Measurements from ENCODE around the gene LRRC34. TPM values are rescaled to one million over a fixed set of nuclear protein-coding genes. Genes with fewer than 3 reads are reported as not detected.

The LRRC34 gene
- total and polyA plus RNA-seq, 4 donors: 0.22 to 2.8 (median 0.85) TPM

GRCh38 chr3:169772305-169772896 lies 40.3 kb downstream of the LRRC34 start:
- Histone ChIP-seq H3K36me3 (ENCODE audit: control insufficient read depth in 4 of 4, insufficient read depth in 3 of 4, low read depth in 1 of 4, low read length in 3 of 4) (peaks cover 1 to 15% (median 6%) of the 10 kb centered on the region in 4 donors), H3K9me3 (ENCODE audit: control insufficient read depth in 4 of 4, low read length in 3 of 4) (no peaks in the 10 kb centered on the region), H3K27me3 (ENCODE audit: control insufficient read depth in 4 of 4, insufficient read depth in 4 of 4, low read length in 3 of 4) (no peaks in the 10 kb centered on the region), H3K4me3 (ENCODE audit: low read depth in 1 of 3, low read length in 3 of 3) (peak overlapping the region; percentile 68 to 99 (median 74)), H3K9ac (ENCODE audit: low read depth in 1 of 2, low read length in 2 of 2) (peak overlapping the region; percentile 79 to 94), H3K27ac (ENCODE audit: low read depth in 1 of 2, low read length in 2 of 2) (peak overlapping the region; percentile 99 to 100), H3K4me1 (ENCODE audit: control insufficient read depth in 4 of 4, insufficient read depth in 4 of 4, low read length in 3 of 4) (peaks cover 0 to 37% (median 19%) of the 10 kb centered on the region in 4 donors)
- peak; percentile 93 for TF ChIP-seq MAX (IDR thresholded peaks at IDR 0.05)
- TF ChIP-seq JUND (IDR thresholded peaks at IDR 0.05): peak in 1 of 2 donors; percentile 3
- TF ChIP-seq RAD21 (IDR thresholded peaks at IDR 0.05): no peak
- TF ChIP-seq NR2F2 (IDR thresholded peaks at IDR 0.05): no peak
- TF ChIP-seq YY1 (IDR thresholded peaks at IDR 0.05): no peak
- TF ChIP-seq ZBTB33 (IDR thresholded peaks at IDR 0.05): peak; percentile 32
- under 1% methylated on average over 15 of the region's 15 CpGs for WGBS
- peak; percentile 73 for DNase-seq (ENCODE audit: low spot score)

GRCh38 chr3:169771497-169772304 lies 41.0 kb downstream of the LRRC34 start:
- TF ChIP-seq SP1 (IDR thresholded peaks at IDR 0.05) (peak; percentile 10), ATF3 (IDR thresholded peaks at IDR 0.05) (peak; percentile 100), YY1 (IDR thresholded peaks at IDR 0.05) (peak; percentile 50), CTCF (IDR thresholded peaks at IDR 0.05; ENCODE audit: low read depth, low read length, missing input control) (no peak), JUND (IDR thresholded peaks at IDR 0.05) (peak in 1 of 2 donors; percentile 20)
- WGBS: under 1% methylated on average over 27 of the region's 27 CpGs
- peaks cover 1 to 11% (median 5%) of the 10 kb centered on the region in 4 donors for H3K36me3 ChIP-seq (ENCODE audit: control insufficient read depth in 4 of 4, insufficient read depth in 3 of 4, low read depth in 1 of 4, low read length in 3 of 4)
- H3K27ac ChIP-seq (ENCODE audit: low read depth in 1 of 2, low read length in 2 of 2): peak overlapping the region; percentile 99 to 100
- H3K4me3 ChIP-seq (ENCODE audit: low read depth in 1 of 3, low read length in 3 of 3): peak overlapping the region; percentile 68 to 99 (median 74)
- no peaks in the 10 kb centered on the region for H3K9me3 ChIP-seq (ENCODE audit: control insufficient read depth in 4 of 4, low read length in 3 of 4)
- peaks cover 0 to 37% (median 19%) of the 10 kb centered on the region in 4 donors for H3K4me1 ChIP-seq (ENCODE audit: control insufficient read depth in 4 of 4, insufficient read depth in 4 of 4, low read length in 3 of 4)
- peak overlapping the region; percentile 78 to 94 for H3K9ac ChIP-seq (ENCODE audit: low read depth in 1 of 2, low read length in 2 of 2)
- no peaks in the 10 kb centered on the region for H3K27me3 ChIP-seq (ENCODE audit: control insufficient read depth in 4 of 4, insufficient read depth in 4 of 4, low read length in 3 of 4)
- DNase-seq (ENCODE audit: low spot score): peak; percentile 71

Measured in liver (tissue), 9 donors.